DMS114 treated with DMSO at 0.1 percent for 48 hours (cell line): ENCODE results near the gene TBX21.
"Not testable (repeated sequence)": the region's sequence is repeated elsewhere in the genome, so short reads cannot be mapped to it uniquely, and the experiment has no call there.

Experiments
- DNase-seq: peaks from one replicate; lab custom pipeline; 2025; ENCODE audit not compliant: unreplicated experiment; lab: John Stamatoyannopoulos, UW

The TBX21 gene

GRCh38 chr17:47729476-47729875 lies 3.6 kb upstream of the TBX21 start:
- no peak for DNase-seq

- no peak for DNase-seq
Observed at GRCh38 chr17:47730681-47731080, 2.4 kb upstream of the TBX21 start.

GRCh38 chr17:47731396-47731795 lies 1.6 kb upstream of the TBX21 start:
- DNase-seq, result no peak

GRCh38 chr17:47732399-47733046 lies 513 bp upstream of the TBX21 start:
- DNase-seq, result no peak

GRCh38 chr17:47733674-47734410 lies 806 bp downstream of the TBX21 start:
- DNase-seq, result no peak

- no peak for DNase-seq
Observed at GRCh38 chr17:47735139-47735464, 2.1 kb downstream of the TBX21 start.

GRCh38 chr17:47735536-47736011 lies 2.5 kb downstream of the TBX21 start:
- DNase-seq, result no peak

- no peak for DNase-seq
Observed at GRCh38 chr17:47736501-47737495, 3.8 kb downstream of the TBX21 start.

- DNase-seq, result no peak
Observed at GRCh38 chr17:47738178-47738577, 5.1 kb downstream of the TBX21 start.

GRCh38 chr17:47739150-47739549 lies 6.1 kb downstream of the TBX21 start:
- no peak for DNase-seq

GRCh38 chr17:47739945-47740344 lies 6.9 kb downstream of the TBX21 start:
- DNase-seq, result not testable (repeated sequence)

GRCh38 chr17:47741109-47741792 lies 8.2 kb downstream of the TBX21 start:
- DNase-seq, result no peak

GRCh38 chr17:47741793-47742145 lies 8.7 kb downstream of the TBX21 start:
- DNase-seq, result no peak

GRCh38 chr17:47742319-47743181 lies 9.5 kb downstream of the TBX21 start:
- no peak for DNase-seq

- no peak for DNase-seq
Observed at GRCh38 chr17:47744168-47745036, 11.4 kb downstream of the TBX21 start.

GRCh38 chr17:47745037-47745380 lies 12.0 kb downstream of the TBX21 start:
- no peak for DNase-seq

- DNase-seq, result no peak
Observed at GRCh38 chr17:47751471-47751870, 18.4 kb downstream of the TBX21 start.

GRCh38 chr17:47757386-47757785 lies 24.4 kb downstream of the TBX21 start:
- DNase-seq, result no peak

- DNase-seq, result no peak
Observed at GRCh38 chr17:47760409-47761140, 27.5 kb downstream of the TBX21 start.
